Adrenal gland (tissue), 12 donors: ENCODE measurements around the gene ANKRD44. TPM values are rescaled to one million over a fixed set of nuclear protein-coding genes. Genes with fewer than 3 reads are reported as not detected.
A peak's percentile ranks its signal among the peaks of the same experiment; 100 is the strongest.

Experiments used
- DNase-seq, 7 donors: peaks; one replicate each; pipeline ENCODE4 v3.0.0-alpha.2; 2019 to 2020
- H3K27ac ChIP-seq, 5 donors: fragments of 200-600 bp; sonication (generic) in 4 of 5; 1 replicate in 3 of 5; 2 replicates in 2 of 5; pipeline versions ENCODE4 v1.5.1 to v1.8.0; 2016 to 2020; ENCODE audit warnings: mild to moderate bottlenecking in 1 of 5
- H3K27me3 ChIP-seq: fragments of 200-600 bp; 2 replicates; pipeline ENCODE4 v1.8.0; 2021
- H3K36me3 ChIP-seq, 2 donors: fragments of 200-600 bp; replicated peaks in 1 of 2; 1 replicate in 1 of 2; 2 replicates in 1 of 2; pipeline versions ENCODE4 v1.5.1 to v1.8.0; 2018 to 2022
- H3K4me1 ChIP-seq, 2 donors: fragments of 200-600 bp; replicated peaks in 1 of 2; 1 replicate in 1 of 2; 2 replicates in 1 of 2; pipeline versions ENCODE4 v1.5.1 to v1.8.0; 2018 to 2021
- H3K4me3 ChIP-seq, 4 donors: fragments of 200-600 bp; sonication (generic) in 3 of 4; one replicate each; pipeline ENCODE4 v1.5.1; 2016 to 2018
- H3K9me3 ChIP-seq, 3 donors: fragments of 200-600 bp; sonication (generic) in 1 of 3; replicated peaks in 1 of 3; 1 replicate in 2 of 3; 2 replicates in 1 of 3; pipeline versions ENCODE4 v1.5.1 to v1.8.0; 2016 to 2021
- POLR2A ChIP-seq, 2 donors: fragments of 450-650 bp; IDR thresholded peaks; one replicate each; pipeline ENCODE4 v1.6.1; 2017; ENCODE audit warnings: antibody characterized with exemption in 2 of 2, mild to moderate bottlenecking in 2 of 2, moderate library complexity in 1 of 2
- WGBS, 4 donors: extraction: QIAGEN DNeasy Blood & Tissue Kit in 2 of 4; methylation state at CpG; one replicate each; pipeline versions ENCODE4 v1.1.5 to v1.1.7; 2013 to 2017; 5-methylcytosine and 5-hydroxymethylcytosine counted together
- intact Hi-C, 2 donors: fragments of 100-400 bp; cut with DNase I; formaldehyde crosslinking; loops; one replicate each; pipeline versions ENCODE4 v1.14.1 to v1.15.0; 2022 to 2023
- polyA plus RNA-seq, 3 donors: library from polyadenylated mRNA; stranded (reverse); fragments of 200-250 nt in 2 of 3; fragments of 350-450 nt in 1 of 3; fragmentation: Illumina TruSeq in 1 of 3; extraction: RNeasy Lipid Tissue Mini Kit (QIAGEN cat#74804) in 1 of 3; gene quantifications; one replicate each; pipeline ENCODE4 v1.2.3, GENCODE V29; 2013 to 2014
- total RNA-seq, 9 donors: library from RNA; depleted of rRNA in 4 of 9; stranded (reverse); fragments of >200 nt in 4 of 9; fragments of 120-200 nt in 1 of 9; fragmentation: NEBNext Ultra II Directional in 1 of 9; extraction: Animal tissue kit (Norgen Biotek cat#: 25700) in 1 of 9; gene quantifications; one replicate each; pipeline versions ENCODE4 v1.1.0 to v1.2.4, GENCODE V29; 2013 to 2023
- TF ChIP-seq, protein P1 (sequence below), 6 experiments: fragments of 450-650 bp in 4 of 6; fragments of 200-600 bp in 2 of 6; sonication (generic) in 1 of 6; IDR thresholded peaks; 1 replicate in 5 of 6; 2 replicates in 1 of 6; pipeline versions ENCODE4 v1.5.1 to v1.8.0; 2016 to 2021; ENCODE audit warnings: antibody characterized with exemption in 6 of 6, mild to moderate bottlenecking in 2 of 6, moderate library complexity in 1 of 6
- donor health status: healthy with polysubstance abuse.
- donor health status: Bipolar disorder and iron deficiency.
- donor health status: DM: yes; HTN: yes; CAD: no.
- donor health status: DM: no; HTN: no; CAD: no.
- donor health status: DM: no; HTN: no; CAD: no.
- donor health status: DM: yes; HTN: yes; CAD: no.

Gene ANKRD44
- total and polyA plus RNA-seq, 12 donors, result 3.8 to 40.2 (median 21.3) TPM

DNA sequence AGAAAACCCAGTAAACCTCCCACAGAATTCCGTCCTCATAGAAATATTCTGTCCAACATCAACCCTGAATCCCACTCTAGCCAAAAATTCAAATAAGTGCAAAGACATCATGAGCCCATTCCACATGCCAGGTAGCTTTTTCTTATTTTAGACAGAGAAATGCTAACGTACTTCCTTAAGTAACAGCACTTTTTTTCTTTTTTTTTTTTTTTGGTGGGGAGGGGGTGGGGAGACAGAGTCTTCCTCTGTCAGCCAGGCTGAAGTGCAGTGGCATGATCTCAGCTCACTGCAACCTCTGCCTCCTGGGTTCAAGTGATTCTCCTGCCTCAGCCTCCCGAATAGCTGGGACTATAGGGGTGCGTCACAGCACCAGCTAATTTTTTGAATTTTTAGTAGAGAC is 45.5 kb downstream of the ANKRD44 start:
- no peak overlapping the region for H3K27ac ChIP-seq
- H3K27me3 ChIP-seq, result no peaks in the 10 kb centered on the region
- peaks cover 0 to 33% of the 10 kb centered on the region in 2 donors for H3K4me1 ChIP-seq
- TF ChIP-seq, protein P1, sequence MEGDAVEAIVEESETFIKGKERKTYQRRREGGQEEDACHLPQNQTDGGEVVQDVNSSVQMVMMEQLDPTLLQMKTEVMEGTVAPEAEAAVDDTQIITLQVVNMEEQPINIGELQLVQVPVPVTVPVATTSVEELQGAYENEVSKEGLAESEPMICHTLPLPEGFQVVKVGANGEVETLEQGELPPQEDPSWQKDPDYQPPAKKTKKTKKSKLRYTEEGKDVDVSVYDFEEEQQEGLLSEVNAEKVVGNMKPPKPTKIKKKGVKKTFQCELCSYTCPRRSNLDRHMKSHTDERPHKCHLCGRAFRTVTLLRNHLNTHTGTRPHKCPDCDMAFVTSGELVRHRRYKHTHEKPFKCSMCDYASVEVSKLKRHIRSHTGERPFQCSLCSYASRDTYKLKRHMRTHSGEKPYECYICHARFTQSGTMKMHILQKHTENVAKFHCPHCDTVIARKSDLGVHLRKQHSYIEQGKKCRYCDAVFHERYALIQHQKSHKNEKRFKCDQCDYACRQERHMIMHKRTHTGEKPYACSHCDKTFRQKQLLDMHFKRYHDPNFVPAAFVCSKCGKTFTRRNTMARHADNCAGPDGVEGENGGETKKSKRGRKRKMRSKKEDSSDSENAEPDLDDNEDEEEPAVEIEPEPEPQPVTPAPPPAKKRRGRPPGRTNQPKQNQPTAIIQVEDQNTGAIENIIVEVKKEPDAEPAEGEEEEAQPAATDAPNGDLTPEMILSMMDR (IDR thresholded peaks at IDR 0.05), result no peak
- WGBS, 4 donors, result 73 to 75% (median 73%) methylated on average over 4 of the region's 4 CpGs
- H3K9me3 ChIP-seq, result no peaks in the 10 kb centered on the region
- DNase-seq, result no peak
- no peak overlapping the region for H3K4me3 ChIP-seq
- H3K36me3 ChIP-seq, result no peaks in the 10 kb centered on the region
- intact Hi-C loops, result no loop called here

DNA sequence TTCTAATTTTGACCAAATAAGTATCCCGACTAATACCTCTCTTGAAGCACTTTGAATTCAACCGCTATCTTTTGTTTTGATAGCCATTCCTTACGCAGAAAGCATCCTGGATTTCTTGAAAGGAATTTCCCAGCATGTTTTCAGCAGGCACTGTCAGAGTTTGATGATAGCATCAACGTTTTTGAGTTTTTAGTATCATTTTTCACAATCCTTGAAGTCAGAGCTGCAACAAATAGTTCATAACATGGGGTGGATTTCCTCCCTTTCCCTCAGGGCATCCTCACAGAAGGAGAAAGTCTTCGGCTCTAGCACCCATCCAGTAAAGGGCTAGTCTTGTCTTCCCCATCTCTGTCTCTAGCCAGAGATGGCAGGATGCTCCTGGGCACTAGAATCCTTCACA is 46.2 kb downstream of the ANKRD44 start:
- WGBS, 4 donors, result 68 to 82% (median 77%) methylated on average over 5 of the region's 5 CpGs
- intact Hi-C loops, result no loop called here
- H3K4me3 ChIP-seq, result no peak overlapping the region
- peaks cover 0 to 26% of the 10 kb centered on the region in 2 donors for H3K4me1 ChIP-seq
- H3K9me3 ChIP-seq, result no peaks in the 10 kb centered on the region
- no peaks in the 10 kb centered on the region for H3K36me3 ChIP-seq
- no peak overlapping the region for H3K27ac ChIP-seq
- TF ChIP-seq POLR2A (IDR thresholded peaks at IDR 0.05), result no peak
- TF ChIP-seq, protein P1 (IDR thresholded peaks at IDR 0.05), result no peak
- H3K27me3 ChIP-seq, result no peaks in the 10 kb centered on the region
- DNase-seq, result no peak

DNA sequence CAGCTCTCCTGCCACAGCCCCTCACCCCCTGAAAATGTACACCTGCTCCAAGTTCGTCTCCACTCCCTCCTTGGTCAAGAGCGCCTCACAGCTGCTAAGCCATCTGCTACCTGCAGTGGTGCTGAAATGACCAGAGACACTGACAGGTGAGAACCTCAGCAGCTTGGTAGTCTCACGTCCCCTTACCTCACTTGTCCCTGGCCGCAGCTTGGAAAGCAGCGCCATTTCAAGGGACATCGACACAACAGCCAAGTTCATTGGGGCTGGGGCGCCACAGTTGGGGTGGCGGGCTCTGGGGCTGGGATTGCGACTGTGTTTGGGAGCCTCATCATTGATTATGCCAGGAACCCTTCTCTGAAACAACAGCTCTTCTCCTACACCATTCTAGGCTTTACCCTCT is 47.5 kb downstream of the ANKRD44 start:
- no peak for DNase-seq
- Histone ChIP-seq H3K27me3 (no peaks in the 10 kb centered on the region), H3K4me1 (peaks cover 0 to 20% of the 10 kb centered on the region in 2 donors), H3K36me3 (no peaks in the 10 kb centered on the region), H3K4me3 (no peak overlapping the region), H3K27ac (no peak overlapping the region), H3K9me3 (no peaks in the 10 kb centered on the region)
- intact Hi-C loops, result no loop called here
- WGBS, 4 donors, result 95 to 99% (median 97%) methylated on average over 7 to 9 of the region's 9 CpGs
- TF ChIP-seq POLR2A (IDR thresholded peaks at IDR 0.05), result no peak
- TF ChIP-seq, protein P1 (IDR thresholded peaks at IDR 0.05), result no peak

DNA sequence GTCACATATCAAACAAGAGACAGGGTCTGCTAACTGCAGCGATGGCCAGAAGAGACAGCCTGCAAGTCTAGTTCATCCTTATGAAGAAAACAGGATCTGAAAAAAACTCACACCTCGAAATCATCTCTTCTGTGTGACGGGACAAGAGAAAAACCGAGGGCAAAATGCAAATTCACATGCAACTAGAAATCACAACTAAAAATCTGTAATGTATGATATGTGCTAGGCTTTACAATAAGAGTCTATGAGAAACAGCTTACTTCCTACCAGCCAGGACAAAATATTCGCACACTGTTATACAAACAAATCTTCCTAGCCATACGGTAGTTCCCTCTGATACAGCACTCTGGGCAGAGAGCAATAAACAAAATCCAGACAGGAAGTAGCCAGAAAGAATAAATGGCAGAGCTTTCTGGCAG is 48.8 kb downstream of the ANKRD44 start:
- Histone ChIP-seq H3K4me1 (peaks cover 0 to 20% of the 10 kb centered on the region in 2 donors), H3K27me3 (no peaks in the 10 kb centered on the region), H3K27ac (peak overlapping the region in 1 of 5 donors; percentile 54), H3K9me3 (no peaks in the 10 kb centered on the region), H3K36me3 (no peaks in the 10 kb centered on the region), H3K4me3 (no peak overlapping the region)
- DNase-seq, result no peak
- WGBS, 4 donors, result 54 to 62% (median 55%) methylated on average over 6 of the region's 6 CpGs
- TF ChIP-seq POLR2A (IDR thresholded peaks at IDR 0.05), result no peak
- TF ChIP-seq, protein P1 (IDR thresholded peaks at IDR 0.05), result no peak
- intact Hi-C loops, result no loop called here
